Jurkat, Clone E6-1 (cell line): ENCODE data around the gene ERGIC3. TPM values are rescaled to one million over a fixed set of nuclear protein-coding genes. Genes with fewer than 3 reads are reported as not detected.

Experiments used
- DNase-seq: peaks from one replicate; pipeline ENCODE4 v3.0.0-alpha.2; 2011; ENCODE audit warnings: low read depth, low spot score
- H3K4me3 ChIP-seq: 2 replicates; pipeline ENCODE4 v1.5.1; 2011; ENCODE audit warnings: mild to moderate bottlenecking, low read length, control low read depth, moderate library complexity
- polyA plus RNA-seq: library from polyadenylated mRNA; unstranded; fragments of >200 nt; gene quantifications from one replicate; pipeline ENCODE4 v1.2.1, GENCODE V29; 2012; ENCODE audit warnings: missing spikeins; ENCODE audit not compliant: insufficient read length, insufficient read depth

The ERGIC3 gene
- 219 TPM for polyA plus RNA-seq

- peak; percentile 92 for DNase-seq
- H3K4me3 ChIP-seq: peak within 1 kb of the TSS; percentile 91
Measured at GRCh38 chr20:35541783-35542662, at the start of gene ERGIC3. ERGIC3 (plus strand) TSS chr20:35542078; CDS start chr20:35542098, 20 bp downstream.

DNA sequence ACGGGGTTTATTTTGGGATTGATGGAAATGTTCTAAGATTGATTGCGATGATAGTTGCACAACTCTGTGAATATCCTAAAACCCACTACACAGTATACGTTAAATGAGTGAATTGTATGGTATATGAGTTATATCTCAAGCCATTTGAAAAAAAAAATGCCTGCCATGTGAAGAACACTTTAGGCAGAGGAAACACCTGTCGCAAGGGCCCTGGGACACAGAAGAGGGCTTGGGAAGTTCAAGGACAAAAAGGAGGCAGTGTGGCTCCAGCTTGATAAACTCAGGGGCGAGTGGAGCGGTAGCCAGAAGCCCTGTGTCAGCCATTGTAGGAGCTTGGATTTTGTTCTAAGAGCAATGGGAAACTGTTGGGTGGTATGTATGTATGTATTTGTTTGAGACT lies 49.5 kb upstream of the ERGIC3 start:
- DNase-seq: no peak
- H3K4me3 ChIP-seq: no peak overlapping the region

GRCh38 chr20:35496481-35496880 lies 45.4 kb upstream of the ERGIC3 start:
- no peak for DNase-seq
- H3K4me3 ChIP-seq: no peak overlapping the region

GRCh38 chr20:35497320-35497719 lies 44.6 kb upstream of the ERGIC3 start:
- H3K4me3 ChIP-seq: no peak overlapping the region
- DNase-seq: no peak

DNA sequence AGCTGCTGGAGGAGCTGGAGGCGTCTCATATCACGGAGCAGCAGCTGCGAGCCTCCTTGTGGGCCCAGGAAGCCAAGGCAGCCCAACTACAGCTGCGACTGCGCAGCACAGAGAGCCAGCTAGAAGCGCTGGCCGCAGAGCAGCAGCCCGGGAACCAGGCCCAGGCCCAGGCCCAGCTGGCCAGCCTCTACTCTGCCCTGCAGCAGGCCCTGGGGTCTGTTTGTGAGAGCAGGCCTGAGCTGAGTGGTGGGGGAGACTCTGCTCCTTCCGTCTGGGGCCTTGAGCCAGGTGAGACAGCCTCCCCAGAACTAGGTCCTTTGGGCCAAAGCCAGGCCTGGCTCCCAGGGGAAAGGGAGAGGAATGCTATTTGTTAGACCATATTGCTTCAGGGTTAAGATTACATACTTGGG lies 44.1 kb upstream of the ERGIC3 start:
- DNase-seq: no peak
- H3K4me3 ChIP-seq: no peak overlapping the region

DNA sequence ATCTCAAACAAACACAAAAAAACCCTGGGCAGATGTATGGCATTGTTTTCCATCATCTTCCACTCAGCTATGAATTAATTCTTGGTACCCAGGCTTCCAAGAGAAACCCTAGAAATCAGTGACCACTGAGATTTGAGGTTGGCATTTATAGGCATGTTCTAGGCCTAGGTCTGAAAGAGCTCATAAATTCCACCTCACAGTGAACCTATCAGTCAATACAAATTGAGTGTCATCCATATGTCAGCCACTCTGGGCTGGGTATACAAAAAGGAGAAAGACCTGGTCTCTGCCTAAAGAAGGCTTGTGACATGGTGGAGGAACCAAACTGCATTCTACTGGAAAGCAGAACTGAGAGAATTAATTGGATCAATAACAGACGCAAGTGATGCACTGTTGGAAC lies 42.6 kb upstream of the ERGIC3 start:
- DNase-seq: no peak
- H3K4me3 ChIP-seq: no peak overlapping the region

DNA sequence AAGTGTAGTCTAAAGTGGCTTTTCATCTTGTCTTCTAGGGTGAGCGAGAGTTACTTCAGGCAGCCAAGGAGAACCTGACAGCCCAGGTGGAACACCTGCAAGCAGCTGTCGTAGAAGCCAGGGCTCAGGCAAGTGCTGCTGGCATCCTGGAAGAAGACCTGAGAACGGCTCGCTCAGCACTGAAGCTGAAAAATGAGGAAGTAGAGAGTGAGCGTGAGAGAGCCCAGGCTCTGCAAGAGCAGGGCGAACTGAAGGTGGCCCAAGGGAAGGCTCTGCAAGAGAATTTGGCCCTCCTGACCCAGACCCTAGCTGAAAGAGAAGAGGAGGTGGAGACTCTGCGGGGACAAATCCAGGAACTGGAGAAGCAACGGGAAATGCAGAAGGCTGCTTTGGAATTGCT lies 39.5 kb upstream of the ERGIC3 start:
- no peak overlapping the region for H3K4me3 ChIP-seq
- no peak for DNase-seq

- no peak for DNase-seq
- H3K4me3 ChIP-seq: no peak overlapping the region
Measured at GRCh38 chr20:35503281-35503680, 38.6 kb upstream of the ERGIC3 start.

GRCh38 chr20:35503841-35504561 lies 37.9 kb upstream of the ERGIC3 start:
- no peak for DNase-seq
- H3K4me3 ChIP-seq: no peak overlapping the region

- no peak overlapping the region for H3K4me3 ChIP-seq
- DNase-seq: no peak
Measured at GRCh38 chr20:35504751-35505150, 37.1 kb upstream of the ERGIC3 start.

GRCh38 chr20:35506179-35506578 lies 35.7 kb upstream of the ERGIC3 start:
- no peak for DNase-seq
- H3K4me3 ChIP-seq: no peak overlapping the region

- H3K4me3 ChIP-seq: no peak overlapping the region
- DNase-seq: no peak
Measured at GRCh38 chr20:35506872-35507638, 34.8 kb upstream of the ERGIC3 start.

GRCh38 chr20:35508493-35509218 lies 33.2 kb upstream of the ERGIC3 start:
- no peak for DNase-seq
- no peak overlapping the region for H3K4me3 ChIP-seq

DNA sequence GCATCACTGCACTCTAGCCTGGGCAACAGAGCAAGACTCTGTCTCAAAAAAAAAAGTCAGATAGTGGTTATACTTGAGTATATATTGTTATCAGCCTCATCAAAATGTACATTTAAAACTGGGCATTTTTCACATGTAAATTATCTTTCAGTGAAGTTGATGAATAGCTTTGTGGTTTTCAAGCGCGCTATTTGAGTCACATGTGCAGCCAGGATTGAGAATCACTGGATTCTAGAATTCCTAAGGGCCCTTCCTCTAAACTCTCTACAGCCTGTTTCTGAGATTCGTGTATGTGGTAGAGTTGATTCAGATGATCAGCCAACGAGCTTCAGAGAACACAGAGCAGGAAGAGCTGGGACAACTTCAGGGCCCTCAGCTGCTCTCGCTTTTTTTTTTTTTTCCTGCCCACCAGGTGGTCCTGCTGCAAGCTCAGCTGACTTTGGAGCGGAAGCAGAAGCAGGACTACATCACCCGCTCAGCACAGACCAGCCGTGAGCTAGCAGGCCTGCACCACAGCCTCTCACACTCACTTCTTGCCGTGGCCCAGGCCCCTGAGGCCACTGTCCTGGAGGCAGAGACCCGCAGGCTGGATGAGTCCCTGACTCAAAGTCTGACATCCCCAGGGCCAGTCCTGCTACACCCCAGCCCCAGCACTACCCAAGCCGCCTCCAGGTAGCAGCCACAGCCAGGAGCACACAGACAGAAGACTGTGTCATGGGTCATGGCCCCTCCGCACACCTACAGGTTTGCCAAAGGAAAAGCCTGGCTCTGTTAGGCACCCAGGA lies 30.7 kb upstream of the ERGIC3 start:
- DNase-seq: no peak
- H3K4me3 ChIP-seq: no peak overlapping the region

DNA sequence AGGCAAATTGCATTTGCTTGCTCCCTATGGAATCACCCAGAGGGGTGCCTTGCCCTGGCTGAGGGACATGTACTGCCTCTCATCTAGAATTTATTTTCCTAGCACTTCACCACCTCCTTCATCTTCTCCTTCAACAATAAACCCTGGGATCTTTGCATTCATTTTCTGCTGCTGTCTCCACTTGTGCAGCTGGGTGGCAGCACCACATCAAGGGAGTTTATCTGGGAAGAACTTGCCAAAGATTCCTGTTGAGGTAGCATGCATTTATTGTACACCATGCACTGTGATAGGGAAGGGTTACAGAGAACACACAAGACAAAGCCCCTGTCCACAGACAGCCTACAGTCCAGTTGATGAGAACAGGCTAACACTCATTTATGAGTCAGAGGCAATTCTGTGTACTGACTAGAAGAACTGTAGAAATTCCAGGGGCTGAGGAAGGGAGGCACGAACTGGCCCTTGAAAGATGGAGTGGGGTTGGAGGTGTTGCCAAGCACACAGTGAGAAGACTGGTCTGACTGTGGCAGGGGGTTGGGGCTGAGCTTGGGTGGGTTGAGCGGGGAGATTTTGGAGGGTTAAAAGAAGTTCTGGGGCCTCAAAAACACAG lies 30.0 kb upstream of the ERGIC3 start:
- no peak overlapping the region for H3K4me3 ChIP-seq
- no peak for DNase-seq

GRCh38 chr20:35514371-35514932 lies 27.4 kb upstream of the ERGIC3 start:
- no peak for DNase-seq

GRCh38 chr20:35515341-35515740 lies 26.5 kb upstream of the ERGIC3 start:
- DNase-seq: no peak
- no peak overlapping the region for H3K4me3 ChIP-seq

More at GRCh38 chr20:35514371-35514932, 27.4 kb upstream of the ERGIC3 start:
- H3K4me3 ChIP-seq: no peak overlapping the region
